Bronchial epithelial cell (primary cell): ENCODE measurements around the gene CCDC91. TPM values are rescaled to one million over a fixed set of nuclear protein-coding genes. Genes with fewer than 3 reads are reported as not detected.
"Not testable (repeated sequence)": the region's sequence is repeated elsewhere in the genome, so short reads cannot be mapped to it uniquely, and the experiment has no call there.

ENCODE experiments used
- DNase-seq: peaks from one replicate; pipeline ENCODE4 v3.0.0-alpha.2; 2010; ENCODE audit warnings: low read depth
- FAIRE-seq: peaks from 2 replicates; lab custom pipeline; 2011; peaks lifted over from hg19 to GRCh38; lab: Jason Lieb, UNC
- H3K27me3 ChIP-seq: 2 replicates; pipeline ENCODE4 v1.5.1; 2011; ENCODE audit warnings: low read length; ENCODE audit not compliant: control insufficient read depth, insufficient read depth
- H3K36me3 ChIP-seq: 2 replicates; pipeline ENCODE4 v1.5.1; 2011; ENCODE audit warnings: low read length; ENCODE audit not compliant: control insufficient read depth, insufficient read depth
- H3K4me3 ChIP-seq: 2 replicates; pipeline ENCODE4 v1.5.1; 2011; ENCODE audit warnings: mild to moderate bottlenecking, low read depth, low read length, control low read depth
- total RNA-seq: library from RNA; depleted of rRNA; stranded (reverse); fragments of >200 nt; gene quantifications from 2 replicates; pipeline ENCODE4 v1.2.1, GENCODE V29; 2014
- TF ChIP-seq, protein P1 (sequence below): IDR thresholded peaks from 2 replicates; pipeline ENCODE4 v1.5.1; 2011; ENCODE audit warnings: mild to moderate bottlenecking, moderate library complexity, low read length, control low read depth, inconsistent platforms; ENCODE audit not compliant: insufficient read depth, severe bottlenecking

CCDC91 gene
- total RNA-seq, 1 donor from 2014 or later: 26.3 TPM

DNA sequence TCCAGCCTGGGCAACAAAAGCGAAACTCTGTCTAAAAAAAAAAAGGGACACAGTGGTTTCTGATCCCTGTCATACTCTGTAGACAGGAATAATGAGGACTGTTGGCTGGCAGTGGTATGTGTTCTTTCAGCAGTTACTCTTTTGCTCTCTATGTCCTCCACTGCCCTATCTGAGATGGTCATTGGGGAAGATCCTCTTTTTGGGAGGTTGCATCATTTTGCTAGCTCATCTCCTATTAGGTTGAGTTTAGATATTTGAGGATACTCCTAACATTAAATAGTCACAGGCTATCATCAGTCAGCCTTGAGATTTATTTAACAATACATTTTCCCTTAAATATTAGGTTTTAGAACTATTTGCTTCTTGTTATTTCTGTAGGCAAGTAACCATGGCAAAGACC, 5.9 kb upstream of the CCDC91 start:
- DNase-seq (no peak), FAIRE-seq (no peak)
- TF ChIP-seq, protein P1, sequence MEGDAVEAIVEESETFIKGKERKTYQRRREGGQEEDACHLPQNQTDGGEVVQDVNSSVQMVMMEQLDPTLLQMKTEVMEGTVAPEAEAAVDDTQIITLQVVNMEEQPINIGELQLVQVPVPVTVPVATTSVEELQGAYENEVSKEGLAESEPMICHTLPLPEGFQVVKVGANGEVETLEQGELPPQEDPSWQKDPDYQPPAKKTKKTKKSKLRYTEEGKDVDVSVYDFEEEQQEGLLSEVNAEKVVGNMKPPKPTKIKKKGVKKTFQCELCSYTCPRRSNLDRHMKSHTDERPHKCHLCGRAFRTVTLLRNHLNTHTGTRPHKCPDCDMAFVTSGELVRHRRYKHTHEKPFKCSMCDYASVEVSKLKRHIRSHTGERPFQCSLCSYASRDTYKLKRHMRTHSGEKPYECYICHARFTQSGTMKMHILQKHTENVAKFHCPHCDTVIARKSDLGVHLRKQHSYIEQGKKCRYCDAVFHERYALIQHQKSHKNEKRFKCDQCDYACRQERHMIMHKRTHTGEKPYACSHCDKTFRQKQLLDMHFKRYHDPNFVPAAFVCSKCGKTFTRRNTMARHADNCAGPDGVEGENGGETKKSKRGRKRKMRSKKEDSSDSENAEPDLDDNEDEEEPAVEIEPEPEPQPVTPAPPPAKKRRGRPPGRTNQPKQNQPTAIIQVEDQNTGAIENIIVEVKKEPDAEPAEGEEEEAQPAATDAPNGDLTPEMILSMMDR: no peak
- Histone ChIP-seq H3K36me3 (no peaks in the 10 kb centered on the region), H3K27me3 (no peaks in the 10 kb centered on the region), H3K4me3 (no peak overlapping the region)

DNA sequence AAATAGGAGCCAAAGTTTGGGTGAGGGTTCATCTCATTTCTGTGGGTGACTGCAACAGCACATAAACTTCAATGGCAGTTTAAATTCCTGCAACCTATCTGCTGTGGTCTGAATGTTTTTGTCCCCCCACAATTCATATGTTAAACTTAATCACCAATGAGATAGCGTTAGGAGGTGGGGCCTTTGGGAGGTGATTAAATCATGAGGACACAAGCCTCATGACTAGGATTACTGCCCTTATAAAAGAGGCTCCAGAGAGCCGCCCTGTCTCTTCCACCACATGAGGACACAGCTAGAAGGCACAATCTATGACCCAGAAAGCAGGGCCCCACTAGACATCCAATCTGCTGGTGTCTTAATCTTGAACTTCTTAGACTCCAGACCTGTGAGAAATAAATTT, 3.8 kb upstream of the CCDC91 start:
- FAIRE-seq (no peak), DNase-seq (no peak)
- Histone ChIP-seq H3K27me3 (no peaks in the 10 kb centered on the region), H3K4me3 (no peak overlapping the region), H3K36me3 (no peaks in the 10 kb centered on the region)
- TF ChIP-seq, protein P1: no peak

DNA sequence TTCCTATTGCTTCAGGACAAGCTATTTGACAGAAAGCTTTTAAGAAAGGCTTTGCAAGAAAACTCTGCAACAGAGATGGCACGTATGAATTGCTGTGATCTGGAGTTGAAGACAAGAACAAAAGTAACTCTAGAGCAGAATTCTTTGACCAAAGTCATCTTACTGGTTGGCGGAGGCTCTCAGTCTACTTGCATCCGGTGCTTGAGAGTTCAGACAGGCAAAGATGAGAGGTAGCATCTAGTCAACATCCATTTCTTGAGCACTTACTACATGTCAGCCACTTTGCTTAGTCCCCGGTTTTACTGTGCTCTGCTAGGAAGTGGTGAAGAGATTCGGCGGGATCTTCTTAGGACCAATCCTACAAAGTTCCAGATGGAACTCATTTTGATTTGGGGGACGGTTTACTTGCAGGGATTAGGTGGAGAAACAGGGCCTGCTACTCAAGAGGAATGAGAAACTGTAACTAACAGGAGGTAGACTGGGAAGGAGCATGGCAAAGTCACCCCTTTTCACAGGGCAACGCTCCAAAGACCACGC, 404 bp upstream of the CCDC91 start:
- FAIRE-seq (no peak), DNase-seq (no peak)
- H3K36me3 ChIP-seq: no peaks in the 10 kb centered on the region
- no peaks in the 10 kb centered on the region for H3K27me3 ChIP-seq
- TF ChIP-seq, protein P1: no peak
- H3K4me3 ChIP-seq: peak overlapping the region; percentile 78

DNA sequence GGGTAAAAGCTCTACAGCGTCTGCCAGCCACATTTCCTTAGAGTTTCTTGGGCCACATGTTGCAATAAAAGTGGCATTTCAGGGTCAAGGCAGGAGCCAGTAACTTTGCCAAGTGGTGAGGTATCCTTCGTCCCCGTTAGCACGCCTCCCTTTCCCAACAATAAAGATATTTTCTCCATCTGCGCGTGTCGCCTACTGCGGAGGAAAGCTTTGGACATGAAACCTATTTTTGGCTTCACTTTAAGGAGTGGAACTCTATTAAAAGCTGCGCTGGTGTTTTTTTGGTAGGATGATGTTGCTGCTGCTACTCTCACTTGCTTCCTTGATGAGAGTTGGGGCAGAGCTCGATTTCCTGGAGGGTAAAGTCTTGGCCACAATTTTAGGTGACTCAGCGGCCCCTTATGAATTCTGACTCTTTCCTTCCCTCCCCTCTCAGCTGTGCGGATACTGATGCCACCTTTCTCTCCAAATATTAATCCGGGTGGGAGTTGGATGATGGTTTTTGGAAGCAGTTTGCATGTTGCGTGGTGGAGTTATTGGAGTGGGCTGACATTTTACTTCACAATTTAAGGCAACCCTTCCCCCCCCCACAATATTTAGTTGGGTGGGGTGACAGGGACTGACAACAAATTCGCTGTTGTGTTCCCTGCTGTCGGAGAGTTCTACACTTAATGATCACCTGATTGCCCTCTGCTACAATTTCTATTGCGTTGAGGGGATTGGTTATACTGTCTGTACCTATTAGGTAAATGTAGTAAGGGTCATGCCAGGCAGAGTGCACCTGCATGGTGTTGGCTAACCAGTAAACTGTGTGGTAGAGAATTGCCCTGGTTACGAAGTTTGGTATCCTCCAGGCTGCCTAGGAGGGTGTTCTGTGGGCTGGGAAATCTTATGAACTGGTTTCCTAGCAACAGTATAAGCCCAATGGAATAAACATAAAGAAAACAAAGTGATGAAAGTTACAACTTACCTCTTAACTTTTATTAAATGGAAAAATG, 1.1 kb downstream of the CCDC91 start:
- Histone ChIP-seq H3K27me3 (no peaks in the 10 kb centered on the region), H3K36me3 (no peaks in the 10 kb centered on the region), H3K4me3 (peak overlapping the region; percentile 78)
- DNase-seq: peak; percentile 65
- TF ChIP-seq, protein P1: no peak
- no peak for FAIRE-seq

DNA sequence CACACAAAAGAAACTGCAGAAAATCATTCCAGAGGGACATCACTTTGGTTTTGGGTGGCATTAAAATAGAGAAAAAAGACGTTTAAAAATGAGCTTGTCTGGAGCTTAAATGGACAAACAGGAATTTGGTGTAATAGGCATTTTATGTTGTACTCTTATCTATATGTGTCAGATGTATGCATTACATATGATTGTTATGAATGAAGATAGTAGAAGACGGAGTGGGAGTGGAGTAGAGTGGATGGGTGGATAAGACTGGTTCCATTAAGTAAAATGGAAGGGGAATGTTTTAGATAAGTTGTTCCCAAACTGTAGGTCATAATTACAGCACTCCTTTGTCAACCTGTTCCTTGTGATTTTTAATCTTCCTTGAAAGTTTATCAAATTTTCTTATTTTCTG, 1.9 kb downstream of the CCDC91 start:
- no peak for FAIRE-seq
- H3K36me3 ChIP-seq: no peaks in the 10 kb centered on the region

DNA sequence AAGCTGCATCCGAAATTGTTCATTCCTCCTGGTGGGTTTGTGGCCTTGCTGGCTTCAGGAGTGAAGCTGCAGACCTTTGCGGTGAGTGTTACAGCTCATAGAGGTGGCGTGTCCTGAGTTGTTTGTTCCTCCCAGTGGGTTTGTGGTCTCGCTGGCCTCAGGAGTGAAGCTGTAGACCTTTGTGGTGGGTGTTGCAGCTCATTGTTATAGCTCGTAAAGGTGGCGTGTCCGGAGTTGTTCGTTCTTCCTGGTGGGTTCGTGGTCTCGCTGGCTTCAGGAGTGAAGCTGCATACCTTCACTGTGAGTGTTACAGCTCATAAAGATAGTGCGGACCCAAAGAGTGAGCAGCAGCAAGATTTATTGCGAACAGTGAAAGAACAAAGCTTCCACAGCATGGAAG, 4.4 kb downstream of the CCDC91 start:
- not testable (repeated sequence) for DNase-seq, FAIRE-seq, H3K36me3 ChIP-seq, H3K4me3 ChIP-seq, H3K27me3 ChIP-seq

More for the DNA sequence above, 1.9 kb downstream of the CCDC91 start:
- no peaks in the 10 kb centered on the region for H3K27me3 ChIP-seq
- no peak for DNase-seq
- TF ChIP-seq, protein P1: no peak
- no peak overlapping the region for H3K4me3 ChIP-seq

DNA sequence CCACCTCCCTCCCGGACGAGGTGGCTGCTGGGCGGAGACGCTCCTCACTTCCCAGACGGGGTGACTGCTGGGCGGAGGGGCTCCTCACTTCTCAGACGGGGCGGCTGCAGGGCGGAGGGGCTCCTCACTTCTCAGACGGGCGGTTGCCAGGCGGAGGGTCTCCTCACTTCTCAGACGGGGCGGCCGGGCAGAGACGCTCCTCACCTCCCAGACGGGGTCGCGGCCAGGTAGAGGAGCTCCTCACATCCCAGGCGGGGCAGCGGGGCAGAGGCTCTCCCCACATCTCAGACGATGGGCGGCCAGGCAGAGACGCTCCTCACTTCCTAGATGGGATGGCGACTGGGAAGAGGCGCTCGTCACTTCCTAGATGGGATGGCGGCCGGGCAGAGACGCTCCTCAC, 10.9 kb downstream of the CCDC91 start:
- not testable (repeated sequence) for H3K27me3 ChIP-seq, H3K36me3 ChIP-seq, DNase-seq, H3K4me3 ChIP-seq, FAIRE-seq
